HepG2 (cell line): ENCODE results near the gene B4GALT7. TPM values are rescaled to one million over a fixed set of nuclear protein-coding genes. Genes with fewer than 3 reads are reported as not detected.

Experiments used
- ATAC-seq: fragments of 200-7000 bp; cut with Tn5 transposase; 3 replicates; pipeline ENCODE4 v1.9.1; 2020; ENCODE audit warnings: mild to moderate bottlenecking, moderate library complexity
- BruUV-seq: library from RNA; stranded (reverse); fragments of 400-500 nt; replicated peaks from 2 replicates; lab custom pipeline; 2021; lab: Mats Ljungman, UMichigan
- CTCF ChIA-PET: fragments of 300-600 bp; formaldehyde crosslinking; extraction: SDS; loops from one replicate; lab custom pipeline; 2021; ENCODE audit warnings: low total read pairs, inconsistent platforms, low intra/inter-chr PET ratio; lab: Yijun Ruan, JAX
- POLR2A ChIA-PET: fragments of 350-600 bp; sonication (Branson Sonifier 250); formaldehyde crosslinking; loops from one replicate; lab custom pipeline; 2020; ENCODE audit warnings: antibody characterized with exemption, inconsistent platforms; lab: Yijun Ruan, JAX
- DNase-seq: peaks from one replicate; pipeline ENCODE4 v3.0.0-alpha.2; 2015; ENCODE audit warnings: low spot score
- FAIRE-seq: peaks from 3 replicates; lab custom pipeline; 2011; peaks lifted over from hg19 to GRCh38; lab: Jason Lieb, UNC
- H2AFZ ChIP-seq: one replicate; pipeline ENCODE4 v1.6.1; 2011; ENCODE audit warnings: low read length, inconsistent platforms
- H3K27ac ChIP-seq: fragments of 300-600 bp; 3 replicates; pipeline ENCODE4 v1.8.0; 2011; ENCODE audit warnings: mixed run types, mild to moderate bottlenecking, mixed read lengths, low read length, inconsistent platforms; ENCODE audit not compliant: insufficient read depth; ENCODE audit errors: extremely low read length
- H3K27me3 ChIP-seq, 2 experiments: fragments of 200-600 bp in 1 of 2; 2 replicates in 1 of 2; 3 replicates in 1 of 2; pipeline versions ENCODE4 v1.6.0 to v1.8.0; 2011; ENCODE audit warnings: low read length in 2 of 2, mild to moderate bottlenecking in 2 of 2, moderate library complexity in 2 of 2, inconsistent platforms in 1 of 2; ENCODE audit not compliant: insufficient read depth in 2 of 2, control insufficient read depth in 1 of 2
- H3K36me3 ChIP-seq, 2 experiments: fragments of 200-600 bp in 1 of 2; replicated peaks in 1 of 2; 2 replicates in 1 of 2; 3 replicates in 1 of 2; pipeline versions ENCODE4 v1.5.1 to v1.8.0; 2011; ENCODE audit warnings: low read length in 2 of 2, inconsistent platforms in 1 of 2; ENCODE audit not compliant: insufficient read depth in 2 of 2, control insufficient read depth in 1 of 2
- H3K4me1 ChIP-seq: 2 replicates; pipeline ENCODE4 v1.5.1; 2012; ENCODE audit warnings: low read length, inconsistent platforms; ENCODE audit not compliant: insufficient read depth
- H3K4me2 ChIP-seq: 2 replicates; pipeline ENCODE4 v1.6.0; 2011; ENCODE audit warnings: low read depth, low read length, inconsistent platforms
- H3K4me3 ChIP-seq, 3 experiments: fragments of 200-600 bp in 1 of 3; sonication (generic), shearing (Covaris generic) in 1 of 3; replicated peaks in 1 of 3; 2 replicates each; pipeline ENCODE4 v1.5.1; 2011 to 2016; ENCODE audit warnings: low read length in 3 of 3, inconsistent platforms in 2 of 3, low read depth in 2 of 3, mild to moderate bottlenecking in 2 of 3, control low read depth in 1 of 3, mixed read lengths in 1 of 3; ENCODE audit not compliant: insufficient read depth in 1 of 3
- H3K79me2 ChIP-seq: one replicate; pipeline ENCODE4 v1.6.1; 2011; ENCODE audit warnings: low read length, inconsistent platforms; ENCODE audit not compliant: insufficient read depth
- H3K9ac ChIP-seq: 2 replicates; pipeline ENCODE4 v1.6.0; 2011; ENCODE audit warnings: mild to moderate bottlenecking, low read depth, low read length, inconsistent platforms; ENCODE audit not compliant: insufficient read depth
- H3K9me3 ChIP-seq: 2 replicates; pipeline ENCODE4 v1.5.1; 2012; ENCODE audit warnings: mild to moderate bottlenecking, low read length
- H4K20me1 ChIP-seq: 2 replicates; pipeline ENCODE4 v1.6.0; 2011; ENCODE audit warnings: inconsistent platforms, mild to moderate bottlenecking, low read length, moderate library complexity; ENCODE audit not compliant: insufficient read depth
- DDIT3 ChIP-seq: sonication (generic); formaldehyde crosslinking; IDR thresholded peaks from 2 replicates; pipeline ENCODE4 v1.4.0; 2020; ENCODE audit warnings: mild to moderate bottlenecking, missing genetic modification reagents
- E2F2 ChIP-seq: sonication (generic); formaldehyde crosslinking; IDR thresholded peaks from 2 replicates; pipeline ENCODE4 v1.4.0; 2020; ENCODE audit warnings: missing genetic modification reagents, borderline replicate concordance
- ETV5 ChIP-seq: IDR thresholded peaks from 2 replicates; pipeline ENCODE4 v1.6.1; 2018; ENCODE audit warnings: missing biosample characterization, missing genetic modification reagents, inconsistent platforms, borderline replicate concordance
- FIP1L1 ChIP-seq: fragments of 200-400 bp; formaldehyde crosslinking; IDR thresholded peaks from 2 replicates; pipeline ENCODE4 v1.6.1; 2018; ENCODE audit warnings: low read depth, mild to moderate bottlenecking, low read length, moderate library complexity, borderline replicate concordance; ENCODE audit not compliant: insufficient read depth
- GATA4 ChIP-seq: sonication (generic); IDR thresholded peaks from 2 replicates; pipeline ENCODE4 v1.6.1; 2016; ENCODE audit warnings: antibody characterized with exemption, low read depth, borderline replicate concordance
- GATAD1 ChIP-seq: IDR thresholded peaks from 2 replicates; pipeline ENCODE4 v1.6.1; 2016; ENCODE audit warnings: missing genetic modification reagents, missing compliant biosample characterization
- HMG20B ChIP-seq: conservative IDR thresholded peaks from 2 replicates; pipeline ENCODE4 v1.6.1; 2016; ENCODE audit warnings: missing genetic modification reagents, missing compliant biosample characterization
- KLF13 ChIP-seq: sonication (generic); formaldehyde crosslinking; IDR thresholded peaks from 2 replicates; pipeline ENCODE4 v1.4.0; 2020; ENCODE audit warnings: mild to moderate bottlenecking, missing genetic modification reagents
- MYC ChIP-seq: sonication (generic); formaldehyde crosslinking; IDR thresholded peaks from 2 replicates; pipeline ENCODE4 v1.9.0; 2021; ENCODE audit warnings: missing genetic modification reagents, borderline replicate concordance
- NCOA2 ChIP-seq: sonication (generic); formaldehyde crosslinking; IDR thresholded peaks from 2 replicates; pipeline ENCODE4 v1.8.0; 2022; ENCODE audit warnings: inconsistent platforms
- SIX4 ChIP-seq: sonication (generic); formaldehyde crosslinking; IDR thresholded peaks from 2 replicates; pipeline ENCODE4 v1.4.0; 2020; ENCODE audit warnings: missing genetic modification reagents
- ZMYM2 ChIP-seq: sonication (generic); formaldehyde crosslinking; IDR thresholded peaks from 2 replicates; pipeline ENCODE4 v1.8.0; 2022; ENCODE audit warnings: mild to moderate bottlenecking, missing genetic modification reagents
- ZNF317 ChIP-seq: sonication (generic); formaldehyde crosslinking; IDR thresholded peaks from 2 replicates; pipeline ENCODE4 v1.5.0; 2020; ENCODE audit warnings: mild to moderate bottlenecking, missing genetic modification reagents
- ZNF350 ChIP-seq: sonication (generic); formaldehyde crosslinking; IDR thresholded peaks from 2 replicates; pipeline ENCODE4 v1.4.0; 2020; ENCODE audit warnings: mild to moderate bottlenecking, low read depth, missing genetic modification reagents, borderline replicate concordance
- ZNF367 ChIP-seq: sonication (generic); formaldehyde crosslinking; IDR thresholded peaks from 2 replicates; pipeline ENCODE4 v1.4.0; 2020; ENCODE audit warnings: missing genetic modification reagents, borderline replicate concordance
- ZNF432 ChIP-seq: sonication (generic); formaldehyde crosslinking; IDR thresholded peaks from 2 replicates; pipeline ENCODE4 v1.5.0; 2020; ENCODE audit warnings: missing genetic modification reagents, mild to moderate bottlenecking, borderline replicate concordance
- ZNF768 ChIP-seq: sonication (generic); formaldehyde crosslinking; IDR thresholded peaks from 2 replicates; pipeline ENCODE4 v1.4.0; 2020; ENCODE audit warnings: missing genetic modification reagents
- ZNF883 ChIP-seq: sonication (generic); formaldehyde crosslinking; IDR thresholded peaks from 2 replicates; pipeline ENCODE4 v1.5.1; 2020; ENCODE audit warnings: mild to moderate bottlenecking, missing genetic modification reagents; ENCODE audit errors: not compliant biosample characterization
- ZSCAN22 ChIP-seq: sonication (generic); formaldehyde crosslinking; IDR thresholded peaks from 2 replicates; pipeline ENCODE4 v1.4.0; 2020; ENCODE audit warnings: mild to moderate bottlenecking, missing genetic modification reagents
- WGBS: methylation state at CpG from one replicate; pipeline ENCODE4 v1.1.6; 2017; ENCODE audit warnings: low lambda C conversion rate; 5-methylcytosine and 5-hydroxymethylcytosine counted together
- in situ Hi-C: cut with HindIII; loops from 2 replicates; pipeline ENCODE4 v1.10.0; 2017; ENCODE audit warnings: low pct_unique_long_range_greater_than_20kb; ENCODE audit not compliant: extremely low pct_ligation_motif_present
- intact Hi-C: fragments of 100-400 bp; cut with micrococcal nuclease; formaldehyde crosslinking; loops from one replicate; pipeline ENCODE4 v1.10.0; 2022; ENCODE audit not compliant: unreplicated experiment
- polyA plus RNA-seq, 8 experiments: library from polyadenylated mRNA; depleted of rRNA in 3 of 8; stranded (reverse) in 7 of 8; unstranded in 1 of 8; fragments of >200 nt; fragmentation: Illumina TruSeq in 4 of 8; extraction: Trizol in 4 of 8; gene quantifications; 2 replicates each; pipeline versions ENCODE4 v1.2.1 to v1.2.3, GENCODE V29; 2011 to 2016; ENCODE audit warnings: low read depth in 4 of 8, missing spikeins in 1 of 8, mixed read lengths in 1 of 8; ENCODE audit not compliant: insufficient read depth in 1 of 8
- total RNA-seq, 5 experiments: library from RNA; depleted of rRNA; stranded (reverse); fragments of >200 nt; fragmentation: Illumina TruSeq; extraction: Trizol; gene quantifications; 2 replicates each; pipeline ENCODE4 v1.2.3, GENCODE V29; 2016; ENCODE audit warnings: low read depth in 1 of 5

Gene B4GALT7
- total and polyA plus RNA-seq, 2 of the 13 experiments (the other 11 are each of a cell fraction or from before 2014, with no cell fraction given): 16.4 to 20.5 TPM

- H3K27me3 ChIP-seq: no peaks in the 10 kb centered on the region; a peak in 1 of 5 replicates
- no peaks in the 10 kb centered on the region for H3K9me3 ChIP-seq
- ATAC-seq (no peak), FAIRE-seq (no peak), DNase-seq (no peak)
- H3K36me3 ChIP-seq: peaks cover 24 to 34% of the 10 kb centered on the region in 2 experiments
- H3K4me2 ChIP-seq: peak overlapping the region; percentile 69
- intact Hi-C loops (loop anchor here (5.0 kb wide), 1 partner anchor 46 kb away; no protein-coding TSS in a partner anchor), in situ Hi-C loops (no loop called here)
- H2AFZ ChIP-seq: no peak overlapping the region
- peaks cover 39% of the 10 kb centered on the region for H3K4me1 ChIP-seq
- POLR2A ChIA-PET: interaction anchor here (0.7 to 2.0 kb wide), 6 partner anchors 14 to 639 kb away, joined by 3 to 12 read pairs (median 4); partner anchors contain the start of genes DDX41, FAM193B, PDLIM7 and PHYKPL
- no peak for TF ChIP-seq SIX4 (CRISPR knock-in tag)
- no peak for TF ChIP-seq ETV5 (CRISPR knock-in tag)
- no peak for TF ChIP-seq ZNF768
- no peak for TF ChIP-seq GATAD1 (CRISPR knock-in tag)
- no peak for TF ChIP-seq DDIT3 (CRISPR knock-in tag)
- no peak for TF ChIP-seq MYC (CRISPR knock-in tag)
- TF ChIP-seq GATA4: no peak
- CTCF ChIA-PET: no interaction called here
- H3K79me2 ChIP-seq: peaks cover 20% of the 10 kb centered on the region
- peak overlapping the region; percentile 96 for H3K9ac ChIP-seq
- TSS peak; percentile 52 for BruUV-seq
- peak overlapping the region; percentile 74 for H3K27ac ChIP-seq
- H4K20me1 ChIP-seq: no peaks in the 10 kb centered on the region
- 65% methylated on average over 13 of the region's 13 CpGs for WGBS
- H3K4me3 ChIP-seq: peak overlapping the region; percentile 93 to 97 (median 95)
Measured at GRCh38 chr5:177592905-177593304, 7.0 kb upstream of the B4GALT7 start.

- Histone ChIP-seq H3K27me3 (no peaks in the 10 kb centered on the region; a peak in 1 of 5 replicates), H3K36me3 (peaks cover 24 to 34% of the 10 kb centered on the region in 2 experiments), H2AFZ (no peak overlapping the region), H3K4me2 (peak overlapping the region; percentile 69), H3K9me3 (no peaks in the 10 kb centered on the region), H4K20me1 (no peaks in the 10 kb centered on the region), H3K4me3 (peak overlapping the region; percentile 93 to 97 (median 95); a peak in 4 of 6 replicates), H3K27ac (no peak overlapping the region), H3K4me1 (peaks cover 36% of the 10 kb centered on the region), H3K79me2 (peaks cover 20% of the 10 kb centered on the region), H3K9ac (peak overlapping the region; percentile 96; the same call in 1 of the 2 replicates)
- no peak for ATAC-seq
- CTCF ChIA-PET: no interaction called here
- in situ Hi-C loops: no loop called here
- POLR2A ChIA-PET: interaction anchor here (0.7 to 2.0 kb wide), 2 partner anchors 47 to 639 kb away, joined by 3 to 12 read pairs; partner anchors contain the start of gene PHYKPL
- intact Hi-C loops: loop anchor here (5.0 kb wide), 1 partner anchor 46 kb away; no protein-coding TSS in a partner anchor
- BruUV-seq: no TSS peak
- WGBS: 96% methylated on average over 3 of the region's 3 CpGs
- FAIRE-seq: no peak
- DNase-seq: no peak
- TF ChIP-seq KLF13 (CRISPR knock-in tag) (no peak), HMG20B (no peak), E2F2 (no peak), ZNF367 (CRISPR knock-in tag) (no peak), ZNF317 (no peak), ZNF350 (no peak), ZNF432 (CRISPR knock-in tag) (no peak), NCOA2 (CRISPR knock-in tag) (no peak), ZSCAN22 (CRISPR knock-in tag) (no peak), ZMYM2 (CRISPR knock-in tag) (no peak), ZNF883 (no peak), FIP1L1 (no peak)
Measured at GRCh38 chr5:177593511-177593910, 6.4 kb upstream of the B4GALT7 start.
